Activated effector memory CD4-positive, alpha-beta T cell treated with Interleukin-2 at 50 U/mL for 16 hours (primary cell): Measurements from ENCODE around the gene CNNM4.
A peak's percentile ranks its signal among the peaks of the same experiment; 100 is the strongest.
"Not testable (repeated sequence)": the region's sequence is repeated elsewhere in the genome, so short reads cannot be mapped to it uniquely, and the experiment has no call there.

Experiments
- DNase-seq: peaks from one replicate; pipeline ENCODE4 v3.0.0-alpha.2; 2020

The CNNM4 gene

GRCh38 chr2:96796497-96796896, 35.8 kb downstream of the CNNM4 start:
- not testable (repeated sequence) for DNase-seq

GRCh38 chr2:96797066-96797625, 36.4 kb downstream of the CNNM4 start:
- no peak for DNase-seq

GRCh38 chr2:96798733-96799622, 38.3 kb downstream of the CNNM4 start:
- DNase-seq = no peak

- no peak for DNase-seq
These were observed 38.9 kb downstream of the CNNM4 start for GRCh38 chr2:96799623-96799935.

DNA sequence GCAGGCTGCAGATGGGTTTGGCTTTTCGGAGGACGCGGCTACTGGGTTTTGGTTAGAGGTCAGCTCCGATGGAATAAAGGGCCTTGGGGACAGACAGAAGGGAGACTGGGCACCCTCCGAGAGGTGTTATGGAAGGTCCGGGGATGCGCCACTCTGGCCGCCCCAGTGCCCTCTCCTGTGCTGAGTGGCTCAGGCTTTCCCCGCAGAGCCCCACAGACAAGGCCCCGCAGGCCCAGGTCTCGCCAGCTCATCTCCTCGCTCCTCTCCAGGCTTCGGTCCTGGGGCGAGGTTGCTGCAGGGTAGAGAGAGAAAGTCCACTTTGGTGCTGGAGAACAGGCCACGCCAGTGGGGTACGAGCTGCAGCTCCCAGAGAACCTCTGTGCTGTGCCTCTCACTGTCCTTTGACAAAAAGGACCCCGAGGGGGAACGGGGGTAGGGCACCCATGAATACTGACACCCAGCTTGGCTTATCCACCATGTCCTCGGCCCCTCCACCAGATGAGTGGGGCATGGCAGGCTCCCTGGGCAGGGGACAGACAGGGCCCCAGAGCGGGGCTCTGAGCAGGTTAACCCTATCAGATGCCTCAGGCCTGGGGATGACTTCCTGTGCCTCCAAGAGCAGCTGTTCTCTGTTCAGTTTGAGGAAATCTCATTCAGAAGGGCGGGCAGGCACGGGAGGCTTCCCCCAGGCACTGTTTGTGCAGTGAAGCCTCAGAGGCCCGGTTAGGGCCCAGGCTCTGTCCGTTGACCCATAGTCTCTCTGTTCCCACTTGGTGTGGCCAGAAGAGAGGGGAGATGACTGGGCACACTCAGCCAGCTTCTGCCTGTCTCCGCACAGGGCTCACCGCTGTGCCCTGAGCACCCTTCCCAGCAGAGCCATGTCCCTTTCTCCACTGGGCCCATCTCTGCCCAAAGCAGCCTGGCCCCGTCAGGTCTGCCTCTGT, 39.6 kb downstream of the CNNM4 start:
- no peak for DNase-seq

GRCh38 chr2:96801005-96801785, 40.5 kb downstream of the CNNM4 start:
- DNase-seq = peak; percentile 63

DNA sequence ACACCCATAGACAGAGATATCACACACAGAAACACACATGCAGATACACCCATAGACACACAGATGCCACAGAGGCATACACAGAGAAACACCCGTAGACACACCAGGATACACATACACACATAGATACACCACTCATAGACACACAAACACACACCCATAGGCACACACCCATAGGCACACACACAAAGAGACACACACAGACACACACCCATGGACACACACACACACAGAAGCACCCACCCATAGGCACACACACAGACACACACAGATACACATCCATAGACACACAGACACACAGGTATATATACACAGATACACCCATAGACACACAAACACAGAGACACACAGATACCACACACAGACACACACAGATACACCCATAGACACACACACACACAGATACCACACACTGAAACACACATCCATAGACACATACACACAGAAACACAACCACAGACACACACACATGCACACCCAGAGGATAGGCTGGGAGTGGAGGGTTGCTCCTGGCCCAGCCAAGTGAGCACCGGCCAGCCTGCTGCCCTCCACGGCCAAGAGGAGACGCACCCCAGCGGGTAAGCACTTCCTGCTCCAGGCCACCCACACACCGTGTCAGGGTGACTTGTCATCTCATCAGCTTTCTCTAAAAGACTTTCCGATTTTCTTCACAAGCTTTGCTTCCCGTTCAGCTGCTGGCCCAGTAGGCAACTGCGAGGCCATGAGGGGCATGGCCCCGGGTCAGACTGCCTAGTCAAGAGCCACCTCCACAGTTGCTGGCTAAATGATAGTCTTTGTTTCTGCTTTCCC, 41.3 kb downstream of the CNNM4 start:
- DNase-seq = peak; percentile 22

DNA sequence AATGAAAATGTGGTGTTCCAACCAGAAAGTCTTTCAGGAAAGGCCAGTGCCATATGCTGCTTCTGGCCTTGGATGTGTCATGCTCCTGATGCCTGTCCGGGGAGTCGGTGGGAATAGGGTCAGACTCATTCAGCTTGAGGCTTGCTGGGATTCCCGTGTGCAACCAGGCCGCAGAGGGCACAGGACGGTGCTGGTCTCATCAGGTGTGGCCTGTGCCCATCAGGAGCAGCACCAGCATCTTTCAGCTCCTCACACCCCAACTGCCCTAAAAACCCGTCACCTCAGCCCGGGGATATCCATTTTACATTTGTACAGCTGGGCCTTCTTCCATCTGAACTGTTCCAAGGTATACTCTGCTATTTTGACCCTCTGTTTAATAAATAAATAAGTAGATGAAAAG, 42.0 kb downstream of the CNNM4 start:
- no peak for DNase-seq

DNA sequence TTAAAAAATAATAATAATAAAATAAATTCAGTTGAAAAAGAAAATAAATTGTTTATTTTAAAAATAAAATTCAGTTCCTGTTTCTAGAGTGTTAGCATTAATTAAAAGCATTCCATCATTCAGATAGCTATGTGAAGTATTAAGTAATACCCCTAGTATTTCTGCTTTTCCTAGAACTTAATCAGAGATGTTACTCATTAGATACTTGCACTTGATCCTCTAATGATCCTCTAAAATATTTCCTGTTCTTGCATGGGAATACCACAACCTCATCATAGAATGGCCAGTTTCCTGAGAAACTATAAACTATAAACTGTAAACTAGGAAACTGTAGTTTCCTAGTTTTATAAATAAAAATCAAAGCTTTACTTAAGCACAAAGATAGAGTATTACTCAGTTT, 44.3 kb downstream of the CNNM4 start:
- DNase-seq = no peak

DNA sequence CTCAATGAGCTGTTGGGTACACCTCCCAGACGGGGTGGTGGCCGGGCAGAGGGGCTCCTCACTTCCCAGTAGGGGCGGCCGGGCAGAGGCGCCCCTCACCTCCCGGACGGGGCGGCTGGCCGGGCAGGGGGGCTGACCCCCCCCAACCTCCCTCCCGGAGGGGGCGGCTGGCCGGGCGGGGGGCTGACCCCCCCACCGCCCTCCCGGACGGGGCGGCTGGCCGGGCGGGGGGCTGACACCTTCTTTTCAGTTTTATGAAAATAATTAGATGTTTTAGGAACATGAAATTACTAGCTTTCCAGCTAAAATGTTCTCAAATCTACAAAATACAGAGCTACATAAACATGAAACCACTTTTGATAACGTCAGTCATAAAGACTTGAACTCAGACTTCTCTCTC, 45.2 kb downstream of the CNNM4 start:
- DNase-seq = not testable (repeated sequence)

DNA sequence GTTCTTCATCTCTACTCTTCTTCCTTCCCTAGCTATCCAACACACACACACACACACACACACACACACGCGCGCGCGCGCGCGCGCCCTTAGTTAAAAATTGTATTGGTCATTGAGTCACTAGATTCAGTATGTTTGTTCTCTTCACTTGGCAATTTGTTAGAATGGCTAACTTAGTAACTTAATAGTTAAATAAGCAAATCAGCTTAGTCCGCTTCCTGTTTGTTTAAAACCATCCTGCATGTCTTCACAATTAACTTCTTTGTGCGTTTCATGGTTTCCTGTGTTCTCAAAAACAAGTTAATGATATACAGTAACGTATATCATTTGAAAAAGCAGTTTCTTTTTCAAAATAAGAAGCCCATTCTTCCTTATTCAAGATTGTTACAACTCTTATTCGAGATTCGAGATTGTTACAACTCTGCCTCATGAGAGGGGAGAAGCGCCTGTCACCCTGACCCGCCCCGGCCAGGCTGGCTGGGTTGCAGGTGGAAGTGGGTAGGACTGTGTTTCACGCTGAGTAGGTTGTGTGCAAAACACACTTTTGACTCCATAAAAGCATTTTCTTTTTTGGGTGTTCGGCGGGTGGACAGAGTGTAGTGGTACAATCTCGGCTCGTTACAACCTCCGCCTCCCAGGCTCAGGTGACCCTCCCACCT, 45.9 kb downstream of the CNNM4 start:
- DNase-seq = peak; percentile 49

- no peak for DNase-seq
These were observed 46.4 kb downstream of the CNNM4 start for GRCh38 chr2:96807127-96807471.

- no peak for DNase-seq
These were observed 47.6 kb downstream of the CNNM4 start for GRCh38 chr2:96808176-96808837.

DNA sequence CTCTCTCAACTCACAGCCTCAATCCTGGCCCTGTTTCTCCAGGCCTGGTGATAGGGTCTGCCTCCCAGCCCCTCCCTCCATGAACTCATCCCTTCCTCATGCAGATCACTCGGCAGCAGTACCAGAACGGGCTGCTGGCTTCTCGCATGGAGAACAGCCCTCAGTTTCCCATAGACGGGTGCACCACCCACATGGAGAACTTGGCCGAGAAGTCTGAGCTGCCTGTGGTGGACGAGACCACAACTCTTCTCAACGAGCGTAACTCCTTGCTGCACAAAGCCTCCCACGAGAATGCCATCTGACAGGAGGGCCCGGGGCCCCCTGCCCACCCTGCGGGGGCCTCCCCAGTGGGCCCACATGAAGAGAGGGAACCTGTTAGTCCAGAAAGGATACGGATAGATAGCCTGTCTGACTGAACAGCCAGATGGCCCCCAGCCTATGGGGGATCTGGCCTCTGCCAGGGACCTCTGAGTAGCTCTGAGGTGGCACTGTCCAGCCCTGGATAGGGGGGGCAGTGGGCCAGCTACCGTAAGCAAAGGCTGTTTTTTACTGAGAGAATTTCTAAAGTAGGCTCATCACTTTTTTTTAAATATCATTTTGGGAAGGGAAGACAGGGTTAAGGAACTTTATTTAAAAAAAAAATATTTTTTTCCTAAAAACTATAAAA, 48.6 kb downstream of the CNNM4 start:
- DNase-seq = no peak

- no peak for DNase-seq
These were observed 49.5 kb downstream of the CNNM4 start for GRCh38 chr2:96809951-96810782.

DNA sequence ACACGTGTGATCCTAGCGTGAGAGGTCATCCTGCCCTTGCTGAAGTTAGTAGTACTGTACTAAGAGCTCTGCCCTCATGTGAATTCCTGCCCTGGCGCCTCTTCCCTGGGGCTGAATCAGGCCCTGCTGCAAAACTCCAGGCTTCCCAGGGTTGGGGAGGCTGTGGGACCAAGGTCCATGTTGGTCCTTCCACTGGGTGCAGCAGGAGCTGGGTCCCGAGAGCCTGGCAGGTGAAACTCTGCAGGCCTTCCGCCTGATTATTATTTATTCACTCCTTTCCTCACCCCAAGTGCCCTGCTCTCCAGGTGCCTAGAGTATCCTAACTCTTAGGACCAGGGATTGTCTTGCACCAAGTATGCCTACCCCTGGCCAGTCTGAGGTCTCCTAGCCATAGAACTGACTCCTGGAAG, 50.1 kb downstream of the CNNM4 start:
- no peak for DNase-seq

DNA sequence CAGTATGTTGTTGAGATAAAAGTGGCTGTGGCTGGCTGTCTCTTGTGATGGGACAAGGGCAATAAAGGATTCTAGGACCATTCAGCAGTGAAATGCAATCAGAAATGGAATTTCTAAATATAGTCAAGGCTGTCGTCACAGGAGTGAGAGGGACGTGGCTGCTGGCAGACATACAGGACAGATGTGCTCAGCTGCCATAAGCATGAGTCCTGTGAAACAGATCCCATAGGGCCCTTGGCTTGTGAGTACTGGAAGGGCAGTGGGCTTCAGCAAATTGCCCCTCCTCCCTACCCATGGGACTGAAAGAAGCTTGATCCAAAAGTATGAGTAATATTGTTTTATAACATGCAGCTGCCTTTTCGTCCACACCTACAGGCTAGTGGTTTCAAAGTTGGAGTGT, 51.2 kb downstream of the CNNM4 start:
- DNase-seq = no peak

DNA sequence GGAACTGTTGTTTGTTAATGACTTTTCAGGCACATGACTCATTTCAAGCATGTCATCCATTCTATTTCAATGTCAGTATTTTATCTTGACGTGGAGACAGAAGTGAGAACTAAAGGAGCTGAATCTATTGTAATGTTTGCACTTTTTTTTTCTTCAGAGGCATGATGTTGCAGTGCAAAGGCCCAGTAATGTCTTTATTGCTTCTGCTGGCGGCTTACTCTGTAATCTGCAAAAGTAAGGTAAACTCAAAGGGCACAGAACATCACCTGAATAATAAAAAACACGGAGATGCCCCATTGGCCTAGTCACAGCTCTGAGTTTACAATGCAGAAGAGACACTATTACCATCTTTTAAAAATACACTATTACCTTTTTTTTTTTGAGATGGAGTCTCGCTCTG, 53.0 kb downstream of the CNNM4 start:
- DNase-seq = no peak
